ENCODE results near the gene MTERF4.

- TF ChIP-seq CTCF (IDR thresholded peaks at IDR 0.05): no peak
- TF ChIP-seq POLR2A (IDR thresholded peaks at IDR 0.05): no peak
Measured at GRCh38 chr2:241114836-241115235, 12.7 kb upstream of the MTERF4 start.
